Fibroblast of skin of left quadriceps (primary cell): ENCODE measurements around the gene SLC30A10.
"Not testable (repeated sequence)": the region's sequence is repeated elsewhere in the genome, so short reads cannot be mapped to it uniquely, and the experiment has no call there.

Source experiments
- DNase-seq, 2 experiments: peaks; one replicate each; pipeline ENCODE4 v3.0.0-alpha.2; 2013; ENCODE audit warnings: low read depth in 2 of 2

SLC30A10 gene

DNA sequence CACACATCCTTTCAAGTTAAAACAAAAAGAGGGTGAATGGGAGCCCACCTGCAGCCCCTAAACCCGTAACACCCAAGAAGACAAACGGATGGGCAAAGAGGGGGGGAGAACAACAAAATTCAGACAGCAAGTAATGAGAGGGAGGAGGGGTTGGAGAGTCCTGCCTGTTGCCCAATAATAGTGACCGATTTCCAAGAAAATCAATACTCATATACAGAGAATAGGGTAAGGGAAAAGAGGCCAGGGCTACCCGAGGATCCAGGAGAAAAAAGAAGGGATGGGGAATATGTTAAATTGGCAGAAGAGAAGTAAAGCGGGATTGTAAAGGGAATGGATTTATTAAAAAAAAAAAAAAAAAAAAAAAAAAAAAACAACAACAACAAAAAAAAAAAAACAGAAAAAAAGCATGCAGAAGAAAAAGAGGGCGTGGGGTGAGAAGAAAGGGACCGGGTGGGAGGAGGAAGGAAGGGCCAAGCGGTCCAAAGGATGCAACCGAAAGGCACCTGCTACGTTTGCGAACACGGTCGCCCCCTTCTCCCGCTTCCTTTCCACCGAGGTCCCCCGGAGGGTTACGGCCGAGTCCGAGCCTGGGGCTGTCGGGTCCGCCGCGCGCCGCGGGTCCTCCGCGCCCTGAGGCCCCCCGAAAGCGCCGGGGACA lies 930 bp downstream of the SLC30A10 start:
- DNase-seq: no peak

DNA sequence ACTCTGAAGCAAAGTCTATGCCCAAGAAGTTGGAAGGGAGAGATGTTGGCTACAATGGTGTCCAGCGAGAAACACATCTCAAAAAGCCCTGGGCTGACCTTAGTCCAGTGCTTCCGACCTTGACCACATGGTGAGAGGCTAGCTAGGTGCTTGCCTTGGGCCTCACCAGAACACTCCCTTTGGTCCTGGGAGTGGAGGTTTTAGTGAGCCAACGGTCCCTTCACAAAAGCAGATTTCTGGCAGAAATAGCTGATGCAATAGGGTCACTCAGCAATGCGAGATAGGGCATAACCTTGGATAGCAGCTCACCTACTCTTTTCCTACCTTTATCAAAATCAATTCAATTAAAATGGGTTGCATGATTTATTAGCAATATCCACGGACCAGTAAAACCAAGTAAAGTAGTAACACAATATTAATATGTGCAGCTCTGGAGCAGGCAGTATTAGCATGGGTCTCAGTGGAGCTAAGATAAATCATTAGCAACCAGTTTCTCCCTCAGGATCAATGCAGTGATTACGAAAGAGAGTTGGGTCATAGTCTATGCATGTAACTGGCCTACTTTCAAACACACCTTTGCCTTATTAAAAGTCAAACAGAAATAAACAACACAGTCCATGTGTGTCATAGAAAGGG lies 1.9 kb downstream of the SLC30A10 start:
- no peak for DNase-seq

GRCh38 chr1:219924342-219924741 lies 4.0 kb downstream of the SLC30A10 start:
- no peak for DNase-seq

- no peak for DNase-seq
Observed at GRCh38 chr1:219917851-219918466, 10.4 kb downstream of the SLC30A10 start.

DNA sequence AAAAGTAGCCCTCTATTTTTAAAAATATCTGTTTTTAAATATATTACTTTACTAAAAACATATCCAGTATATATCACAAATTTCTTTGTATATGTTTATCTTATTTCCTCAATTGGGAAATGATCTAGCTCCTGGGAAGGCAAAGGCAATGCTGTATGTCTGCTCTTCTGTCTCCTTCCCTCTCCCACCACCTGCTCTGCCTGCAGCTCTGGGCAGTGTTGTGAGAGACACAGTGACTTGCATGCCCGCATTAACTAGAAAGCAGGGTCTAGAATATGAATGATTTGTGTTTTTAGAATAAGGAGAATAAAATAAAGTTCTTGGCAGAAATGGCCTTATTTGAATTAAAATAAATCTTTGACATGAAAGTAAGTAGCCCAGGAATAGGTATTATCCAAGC lies 11.1 kb downstream of the SLC30A10 start:
- no peak for DNase-seq

DNA sequence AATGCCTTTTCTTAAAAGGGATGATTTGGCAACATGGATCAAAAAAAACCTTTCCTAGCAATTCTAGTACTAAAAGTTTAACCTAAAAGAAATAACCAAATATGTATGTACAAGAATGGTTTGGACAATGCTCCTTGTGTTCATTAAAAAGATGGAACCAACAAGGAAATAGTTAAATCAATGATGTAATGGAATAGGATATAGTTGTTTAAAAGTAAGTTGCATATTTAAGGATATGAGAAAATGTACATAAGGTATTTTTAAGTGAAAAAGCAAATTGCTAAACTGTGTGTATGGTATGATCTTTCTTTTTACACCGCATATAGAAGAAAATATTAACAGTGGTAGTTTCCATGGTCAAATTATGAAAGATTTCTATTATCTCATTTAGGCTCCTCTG lies 12.1 kb downstream of the SLC30A10 start:
- no peak for DNase-seq

GRCh38 chr1:219913005-219913770 lies 15.2 kb downstream of the SLC30A10 start:
- DNase-seq: no peak

GRCh38 chr1:219910716-219911115 lies 17.6 kb downstream of the SLC30A10 start:
- DNase-seq: no peak

DNA sequence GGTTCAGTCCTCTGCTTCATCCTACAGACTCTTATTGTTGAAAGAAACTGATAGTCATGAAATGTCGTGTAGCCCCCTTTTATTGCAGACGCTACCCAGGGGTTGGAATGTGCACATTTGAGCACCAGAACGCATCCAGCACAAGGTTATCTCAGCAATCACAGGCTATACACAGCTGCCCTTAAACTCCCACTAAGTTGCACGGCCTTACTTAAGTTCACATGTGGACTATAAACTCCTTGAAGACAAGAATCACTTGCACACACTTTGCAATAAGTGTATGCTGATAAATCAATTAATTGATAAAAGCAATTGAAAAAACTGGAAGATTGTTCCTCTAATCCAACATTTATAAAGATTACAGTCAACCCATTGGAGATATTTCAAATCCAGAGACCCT lies 18.9 kb downstream of the SLC30A10 start:
- DNase-seq: no peak

DNA sequence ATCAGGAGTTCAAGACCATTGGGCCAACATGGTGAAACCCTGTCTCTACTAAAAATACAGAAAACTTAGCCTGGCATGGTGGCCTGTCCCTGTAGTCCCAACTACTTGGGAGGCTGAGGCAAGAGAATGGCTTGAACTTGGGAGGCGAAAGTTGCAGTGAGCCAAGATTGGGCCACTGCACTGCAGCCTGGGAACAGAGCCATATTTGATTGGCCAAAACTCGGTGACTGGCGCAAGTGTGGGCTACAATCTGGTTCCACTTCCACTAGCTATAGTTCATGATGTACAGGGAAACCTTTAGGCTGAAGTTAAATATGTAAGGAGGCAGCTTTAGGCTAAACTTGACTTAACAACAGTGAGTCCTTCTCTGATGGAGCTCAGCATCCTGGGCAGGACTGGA lies 20.2 kb downstream of the SLC30A10 start:
- DNase-seq: no peak

DNA sequence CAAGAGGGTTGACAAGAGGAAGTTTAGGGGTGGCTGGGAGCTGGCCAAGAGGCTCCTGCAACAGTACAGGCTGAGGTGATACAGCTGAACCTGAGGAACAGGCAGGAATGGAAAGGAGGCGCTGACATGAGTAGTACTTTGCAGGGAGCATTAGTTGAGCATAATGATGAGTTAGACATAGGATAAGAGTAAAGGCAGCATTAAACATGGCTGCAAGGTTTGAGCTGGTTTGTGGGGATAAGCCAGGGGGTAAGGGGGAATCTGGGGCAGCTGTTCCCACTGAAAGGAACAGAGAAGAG lies 20.6 kb downstream of the SLC30A10 start:
- DNase-seq: no peak

- DNase-seq: no peak
Observed at GRCh38 chr1:219906924-219907771, 21.2 kb downstream of the SLC30A10 start.

- DNase-seq: not testable (repeated sequence)
Observed at GRCh38 chr1:219906565-219906923, 21.8 kb downstream of the SLC30A10 start.

GRCh38 chr1:219905524-219905923 lies 22.8 kb downstream of the SLC30A10 start:
- DNase-seq: no peak

GRCh38 chr1:219904934-219905333 lies 23.4 kb downstream of the SLC30A10 start:
- DNase-seq: no peak

GRCh38 chr1:219903353-219903871 lies 24.9 kb downstream of the SLC30A10 start:
- DNase-seq: no peak

- DNase-seq: no peak
Observed at GRCh38 chr1:219902951-219903350, 25.4 kb downstream of the SLC30A10 start.

DNA sequence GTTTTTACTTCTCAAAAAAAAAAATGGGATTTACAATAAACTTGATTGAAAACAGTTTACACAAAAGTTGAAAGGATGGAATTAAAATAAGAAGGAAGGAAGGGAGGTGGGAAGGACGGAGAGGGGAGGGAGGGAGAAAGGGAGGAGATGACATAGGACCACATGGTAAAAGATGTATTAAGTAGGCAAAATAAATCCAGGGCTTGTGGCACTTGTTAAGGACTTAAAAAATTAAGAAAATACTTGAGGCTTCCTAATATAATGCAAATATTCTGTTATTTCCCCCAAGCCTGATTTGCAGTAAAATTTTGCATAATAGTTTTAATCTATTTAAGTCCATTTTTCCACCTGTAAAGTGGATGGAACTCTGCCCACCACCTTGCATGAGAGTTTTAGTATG lies 27.5 kb downstream of the SLC30A10 start:
- no peak for DNase-seq

DNA sequence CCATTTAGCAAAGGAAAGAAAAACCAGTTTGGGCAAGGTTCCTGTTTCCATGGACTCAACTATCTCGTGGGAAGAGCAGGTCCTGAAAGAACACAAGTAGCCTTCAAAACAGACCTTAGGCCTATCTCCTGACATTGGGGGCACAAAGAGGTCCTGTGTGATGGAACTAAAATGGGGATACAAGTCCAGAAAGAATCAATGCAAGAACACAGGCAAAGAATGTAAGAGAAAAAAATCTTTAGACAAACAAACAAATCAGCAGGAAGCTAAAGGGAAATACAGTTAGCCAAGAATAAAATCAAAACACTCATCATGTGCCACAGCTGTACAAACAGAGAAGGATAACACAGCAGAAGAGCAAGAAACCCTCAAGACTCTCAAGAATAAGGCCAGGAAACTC lies 28.2 kb downstream of the SLC30A10 start:
- DNase-seq: no peak

- no peak for DNase-seq
Observed at GRCh38 chr1:219898375-219898774, 30.0 kb downstream of the SLC30A10 start.

- no peak for DNase-seq
Observed at GRCh38 chr1:219897914-219898313, 30.4 kb downstream of the SLC30A10 start.

DNA sequence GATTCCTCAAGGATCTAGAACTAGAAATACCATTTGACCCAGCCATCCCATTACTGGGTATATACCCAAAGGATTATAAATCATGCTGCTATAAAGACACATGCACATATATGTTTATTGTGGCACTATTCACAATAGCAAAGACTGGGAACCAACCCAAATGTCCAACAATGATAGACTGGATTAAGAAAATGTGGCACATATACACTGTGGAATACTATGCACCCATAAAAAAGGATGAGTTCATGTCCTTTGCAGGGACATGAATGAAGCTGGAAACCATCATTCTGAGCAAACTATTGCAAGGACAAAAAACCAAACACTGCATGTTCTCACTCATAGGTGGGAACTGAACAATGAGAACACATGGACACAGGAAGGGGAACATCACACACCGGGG lies 36.1 kb downstream of the SLC30A10 start:
- not testable (repeated sequence) for DNase-seq
